Measurements from ENCODE around the gene RAB24. TPM values are rescaled to one million over a fixed set of nuclear protein-coding genes. Genes with fewer than 3 reads are reported as not detected.

Gene RAB24
- total and polyA plus RNA-seq, 4 experiments from 2014 or later, result 13.3 to 20.5 (median 17.9) TPM

DNA sequence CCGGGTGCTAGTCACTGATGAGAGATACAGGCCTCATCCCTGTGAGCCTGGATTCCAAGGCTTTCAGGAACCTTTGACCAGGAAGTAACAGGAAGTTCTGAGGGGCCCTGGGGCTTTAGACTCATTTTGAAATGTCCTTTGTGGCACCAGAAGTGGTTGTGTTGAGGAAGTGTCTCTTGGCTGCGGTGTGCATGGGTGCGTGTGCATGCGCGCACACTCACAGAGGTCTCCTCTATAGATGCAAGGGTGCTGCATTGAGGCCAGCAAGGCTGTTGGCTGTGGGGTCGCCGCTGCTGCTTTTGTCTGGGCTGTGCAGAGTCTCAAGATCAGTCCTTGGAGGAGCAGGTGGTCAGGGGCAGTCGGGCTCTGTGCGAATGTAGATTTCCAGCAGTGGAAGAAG is 7.6 kb downstream of the RAB24 start:
- Mint-ChIP-seq H3K36me3 (peaks cover 40 to 60% of the 10 kb centered on the region in 2 donors), H3K27ac (peak overlapping the region; percentile 39 to 90 (median 84)), H3K9me3 (peaks cover 0 to 3% (median 0%) of the 10 kb centered on the region in 8 donors), H3K4me3 (peak overlapping the region in 4 of 8 donors; percentile 7 to 48 (median 28)), H3K4me1 (peaks cover 33 to 51% (median 42%) of the 10 kb centered on the region in 4 donors), H3K27me3 (no peaks in the 10 kb centered on the region)
- Histone ChIP-seq H3K4me1 (ENCODE audit: insufficient read depth, low read length) (peaks cover 30% of the 10 kb centered on the region), H3K36me3 (ENCODE audit: insufficient read depth, low read length) (peaks cover 47% of the 10 kb centered on the region), H3K27me3 (ENCODE audit: insufficient read depth, low read length) (no peaks in the 10 kb centered on the region), H3K4me3 (ENCODE audit: low read length in 2 of 2) (no peak overlapping the region), H3K27ac (ENCODE audit: low read depth, low read length) (no peak overlapping the region), H3K9me3 (ENCODE audit: control insufficient read depth in 1 of 2, low read length in 2 of 2) (no peaks in the 10 kb centered on the region)
- ChIA-PET CTCF (ENCODE audit: partially characterized antibody) (interaction anchor here (1.2 to 7.9 kb wide), 3 partner anchors 14 to 182 kb away, joined by 6 to 42 read pairs (median 6); no protein-coding TSS in a partner anchor), POLR2A (ENCODE audit: partially characterized antibody) (interaction anchor here (1.1 kb wide), 1 partner anchor 12 kb away, joined by 3 read pairs; no protein-coding TSS in a partner anchor)
- intact Hi-C loops (cut with micrococcal nuclease), result no loop called here
- no peak for DNase-seq

DNA sequence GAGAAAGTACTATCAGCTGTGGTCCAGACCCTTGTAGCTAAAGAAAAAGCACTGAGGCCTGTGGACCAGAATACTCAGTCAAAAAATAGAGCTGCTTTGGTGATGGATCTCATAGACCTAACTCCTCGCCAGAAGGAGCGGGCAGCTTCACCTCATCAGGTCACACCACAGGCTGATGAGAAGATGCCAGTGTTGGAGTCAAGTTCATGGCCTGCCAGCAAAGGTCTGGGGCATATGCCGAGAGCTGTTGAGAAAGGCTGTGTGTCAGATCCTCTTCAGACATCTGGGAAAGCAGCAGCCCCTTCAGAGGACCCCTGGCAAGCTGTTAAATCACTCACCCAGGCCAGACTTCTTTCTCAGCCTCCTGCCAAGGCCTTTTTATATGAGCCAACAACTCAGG is 8.9 kb downstream of the RAB24 start:
- Mint-ChIP-seq H3K36me3 (peaks cover 43 to 64% of the 10 kb centered on the region in 2 donors), H3K9me3 (peaks cover 0 to 3% (median 0%) of the 10 kb centered on the region in 8 donors), H3K4me3 (no peak overlapping the region), H3K27me3 (no peaks in the 10 kb centered on the region), H3K4me1 (peaks cover 21 to 38% (median 30%) of the 10 kb centered on the region in 4 donors), H3K27ac (peak overlapping the region in 4 of 7 donors; percentile 22 to 46 (median 36))
- intact Hi-C loops (cut with micrococcal nuclease), result no loop called here
- H3K4me3 ChIP-seq (ENCODE audit: low read length in 2 of 2), result no peak overlapping the region
- no peaks in the 10 kb centered on the region for H3K9me3 ChIP-seq (ENCODE audit: control insufficient read depth in 1 of 2, low read length in 2 of 2)
- no peaks in the 10 kb centered on the region for H3K27me3 ChIP-seq (ENCODE audit: insufficient read depth, low read length)
- ChIA-PET CTCF (ENCODE audit: partially characterized antibody) (interaction anchor here (1.1 to 7.9 kb wide), 2 partner anchors 9 to 15 kb away, joined by 5 to 42 read pairs; partner anchors contain the start of genes PRELID1 and RAB24), POLR2A (ENCODE audit: partially characterized antibody) (interaction anchor here (0.6 to 2.0 kb wide), 2 partner anchors 9 to 112 kb away, joined by 3 to 6 read pairs; partner anchors contain the start of genes PRELID1 and RAB24)
- H3K4me1 ChIP-seq (ENCODE audit: insufficient read depth, low read length), result peaks cover 18% of the 10 kb centered on the region
- H3K36me3 ChIP-seq (ENCODE audit: insufficient read depth, low read length), result peaks cover 52% of the 10 kb centered on the region
- no peak for DNase-seq
- H3K27ac ChIP-seq (ENCODE audit: low read depth, low read length), result no peak overlapping the region

DNA sequence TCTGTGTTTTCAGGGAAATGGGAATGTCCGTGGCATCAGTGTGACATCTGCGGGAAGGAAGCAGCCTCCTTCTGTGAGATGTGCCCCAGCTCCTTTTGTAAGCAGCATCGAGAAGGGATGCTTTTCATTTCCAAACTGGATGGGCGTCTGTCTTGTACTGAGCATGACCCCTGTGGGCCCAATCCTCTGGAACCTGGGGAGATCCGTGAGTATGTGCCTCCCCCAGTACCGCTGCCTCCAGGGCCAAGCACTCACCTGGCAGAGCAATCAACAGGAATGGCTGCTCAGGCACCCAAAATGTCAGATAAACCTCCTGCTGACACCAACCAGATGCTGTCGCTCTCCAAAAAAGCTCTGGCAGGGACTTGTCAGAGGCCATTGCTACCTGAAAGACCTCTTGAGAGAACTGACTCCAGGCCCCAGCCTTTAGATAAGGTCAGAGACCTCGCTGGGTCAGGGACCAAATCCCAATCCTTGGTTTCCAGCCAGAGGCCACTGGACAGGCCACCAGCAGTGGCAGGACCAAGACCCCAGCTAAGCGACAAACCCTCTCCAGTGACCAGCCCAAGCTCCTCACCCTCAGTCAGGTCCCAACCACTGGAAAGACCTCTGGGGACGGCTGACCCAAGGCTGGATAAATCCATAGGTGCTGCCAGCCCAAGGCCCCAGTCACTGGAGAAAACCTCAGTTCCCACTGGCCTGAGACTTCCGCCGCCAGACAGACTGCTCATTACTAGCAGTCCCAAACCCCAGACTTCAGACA is 9.5 kb downstream of the RAB24 start:
- peaks cover 19 to 31% (median 24%) of the 10 kb centered on the region in 4 donors for H3K4me1 Mint-ChIP-seq
- POLR2A ChIA-PET (ENCODE audit: partially characterized antibody), result interaction anchor here (0.6 to 2.0 kb wide), 2 partner anchors 9 to 112 kb away, joined by 3 to 6 read pairs; partner anchors contain the start of genes PRELID1 and RAB24
- no peak for DNase-seq
- no peaks in the 10 kb centered on the region for H3K27me3 Mint-ChIP-seq
- H3K27ac ChIP-seq (ENCODE audit: low read depth, low read length), result no peak overlapping the region
- H3K36me3 ChIP-seq (ENCODE audit: insufficient read depth, low read length), result peaks cover 57% of the 10 kb centered on the region
- no peaks in the 10 kb centered on the region for H3K9me3 ChIP-seq (ENCODE audit: control insufficient read depth in 1 of 2, low read length in 2 of 2)
- H3K9me3 Mint-ChIP-seq, result peaks cover 0 to 3% (median 0%) of the 10 kb centered on the region in 8 donors
- H3K4me1 ChIP-seq (ENCODE audit: insufficient read depth, low read length), result peaks cover 14% of the 10 kb centered on the region
- no peak overlapping the region for H3K4me3 Mint-ChIP-seq
- CTCF ChIA-PET (ENCODE audit: partially characterized antibody), result interaction anchor here (1.1 to 7.9 kb wide), 2 partner anchors 10 to 16 kb away, joined by 5 to 42 read pairs; partner anchors contain the start of genes PRELID1 and RAB24
- peaks cover 47 to 69% of the 10 kb centered on the region in 2 donors for H3K36me3 Mint-ChIP-seq
- H3K27ac Mint-ChIP-seq, result peak overlapping the region in 1 of 7 donors; percentile 87
- intact Hi-C loops (cut with micrococcal nuclease), result no loop called here
- H3K27me3 ChIP-seq (ENCODE audit: insufficient read depth, low read length), result no peaks in the 10 kb centered on the region
- no peak overlapping the region for H3K4me3 ChIP-seq (ENCODE audit: low read length in 2 of 2)

DNA sequence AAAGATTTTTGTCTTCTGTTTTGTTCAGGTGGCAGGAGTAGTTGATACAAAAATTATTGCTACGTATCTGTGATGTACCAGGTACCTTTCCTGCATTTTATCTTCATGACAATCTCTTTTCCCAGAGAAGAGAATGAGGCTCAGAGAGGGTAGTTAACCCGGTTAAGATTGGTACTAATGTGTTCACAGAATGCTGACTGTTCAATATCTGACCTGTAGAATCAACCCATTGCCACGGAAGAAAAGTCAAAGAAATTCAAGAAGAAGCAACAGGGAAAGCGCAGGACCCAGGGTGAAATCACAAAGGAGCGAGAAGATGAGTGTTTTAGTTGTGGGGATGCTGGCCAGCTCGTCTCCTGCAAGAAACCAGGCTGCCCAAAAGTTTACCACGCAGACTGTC is 11.8 kb downstream of the RAB24 start:
- H3K27ac Mint-ChIP-seq, result peak overlapping the region in 3 of 7 donors; percentile 37 to 76 (median 47)

DNA sequence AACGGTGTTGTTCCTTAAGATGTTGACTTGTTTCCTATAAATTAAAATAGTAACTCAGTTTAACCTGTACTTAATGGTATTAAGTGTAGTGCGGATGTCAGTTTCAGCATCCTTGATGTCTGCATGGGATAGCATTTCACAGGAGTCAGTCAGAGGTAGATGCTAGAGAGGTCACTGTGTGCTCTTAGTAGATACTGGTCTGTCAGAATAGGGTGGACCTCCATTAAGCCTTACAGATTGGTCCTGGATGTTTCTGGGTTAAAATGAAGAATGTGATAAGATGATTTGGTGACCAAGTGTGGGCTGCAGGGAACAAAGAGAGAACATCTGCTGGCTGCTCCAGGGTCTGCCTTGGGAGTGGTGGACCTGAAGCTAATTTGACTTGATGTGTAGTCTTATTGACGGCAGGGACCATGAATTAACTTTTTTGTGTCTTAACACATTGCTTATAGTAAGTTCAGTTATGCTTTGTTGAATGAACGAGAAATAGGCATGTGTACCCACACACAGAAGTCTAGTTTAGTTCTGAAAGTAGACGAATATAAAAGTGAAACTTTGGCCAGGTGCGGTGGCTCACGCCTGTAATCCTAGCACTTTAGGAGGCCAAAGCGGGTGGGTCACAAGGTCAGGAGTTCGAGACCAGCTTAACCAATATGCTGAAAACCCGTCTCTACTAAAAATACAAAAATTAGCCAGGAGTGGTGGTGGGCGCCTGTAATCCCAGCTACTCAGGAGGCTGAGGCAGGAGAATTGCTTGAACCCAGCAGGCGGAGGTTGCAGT is 12.5 kb downstream of the RAB24 start:
- Histone ChIP-seq H3K27ac (ENCODE audit: low read depth, low read length) (no peak overlapping the region), H3K36me3 (ENCODE audit: insufficient read depth, low read length) (peaks cover 67% of the 10 kb centered on the region), H3K9me3 (ENCODE audit: control insufficient read depth in 1 of 2, low read length in 2 of 2) (no peaks in the 10 kb centered on the region), H3K4me3 (ENCODE audit: low read length in 2 of 2) (no peak overlapping the region), H3K4me1 (ENCODE audit: insufficient read depth, low read length) (peaks cover 4% of the 10 kb centered on the region), H3K27me3 (ENCODE audit: insufficient read depth, low read length) (no peaks in the 10 kb centered on the region)
- Mint-ChIP-seq H3K9me3 (peaks cover 0 to 3% (median 0%) of the 10 kb centered on the region in 8 donors), H3K4me3 (no peak overlapping the region), H3K27me3 (no peaks in the 10 kb centered on the region), H3K36me3 (peaks cover 47 to 75% of the 10 kb centered on the region in 2 donors), H3K27ac (no peak overlapping the region), H3K4me1 (peaks cover 9 to 19% (median 10%) of the 10 kb centered on the region in 4 donors)
- ChIA-PET CTCF (ENCODE audit: partially characterized antibody) (no interaction called here), POLR2A (ENCODE audit: partially characterized antibody) (no interaction called here)
- DNase-seq, result no peak
- intact Hi-C loops (cut with micrococcal nuclease), result no loop called here

More for the DNA sequence above, 11.8 kb downstream of the RAB24 start:
- intact Hi-C loops (cut with micrococcal nuclease), result no loop called here
- Mint-ChIP-seq H3K4me1 (peaks cover 16 to 25% (median 17%) of the 10 kb centered on the region in 4 donors), H3K36me3 (peaks cover 50 to 75% of the 10 kb centered on the region in 2 donors), H3K27me3 (no peaks in the 10 kb centered on the region), H3K4me3 (no peak overlapping the region), H3K9me3 (peaks cover 0 to 3% (median 0%) of the 10 kb centered on the region in 8 donors)
- POLR2A ChIA-PET (ENCODE audit: partially characterized antibody), result no interaction called here
- Histone ChIP-seq H3K4me3 (ENCODE audit: low read length in 2 of 2) (no peak overlapping the region), H3K27ac (ENCODE audit: low read depth, low read length) (no peak overlapping the region), H3K4me1 (ENCODE audit: insufficient read depth, low read length) (peaks cover 11% of the 10 kb centered on the region), H3K9me3 (ENCODE audit: control insufficient read depth in 1 of 2, low read length in 2 of 2) (no peaks in the 10 kb centered on the region), H3K27me3 (ENCODE audit: insufficient read depth, low read length) (no peaks in the 10 kb centered on the region), H3K36me3 (ENCODE audit: insufficient read depth, low read length) (peaks cover 67% of the 10 kb centered on the region)
- DNase-seq, result no peak
- CTCF ChIA-PET (ENCODE audit: partially characterized antibody), result no interaction called here

DNA sequence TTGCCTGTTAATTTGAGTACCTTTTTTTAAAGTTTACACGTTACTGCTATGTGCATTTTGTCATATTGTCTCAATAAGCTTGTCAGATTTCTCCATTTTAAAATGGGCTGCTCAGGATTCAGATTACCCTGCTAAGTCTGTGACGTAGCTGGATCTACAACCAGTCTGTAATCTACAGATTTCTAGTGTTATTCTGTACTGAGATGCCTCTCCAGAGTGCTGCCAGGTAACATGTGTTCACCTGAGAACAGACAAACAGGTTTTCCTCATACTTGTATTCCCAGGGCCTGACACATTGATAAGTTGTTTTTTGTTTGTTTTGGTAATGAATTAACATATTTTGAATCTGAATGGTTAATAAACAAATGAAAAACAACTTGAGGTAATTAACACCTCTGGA is 15.3 kb downstream of the RAB24 start:
- H3K4me1 Mint-ChIP-seq, result peaks cover 0 to 4% (median 1%) of the 10 kb centered on the region in 4 donors
- H3K4me3 Mint-ChIP-seq, result no peak overlapping the region
- no peak for DNase-seq
- H3K27ac Mint-ChIP-seq, result no peak overlapping the region
- ChIA-PET CTCF (ENCODE audit: partially characterized antibody) (no interaction called here), POLR2A (ENCODE audit: partially characterized antibody) (no interaction called here)
- Histone ChIP-seq H3K4me1 (ENCODE audit: insufficient read depth, low read length) (no peaks in the 10 kb centered on the region), H3K27ac (ENCODE audit: low read depth, low read length) (no peak overlapping the region), H3K9me3 (ENCODE audit: control insufficient read depth in 1 of 2, low read length in 2 of 2) (no peaks in the 10 kb centered on the region), H3K4me3 (ENCODE audit: low read length in 2 of 2) (no peak overlapping the region), H3K36me3 (ENCODE audit: insufficient read depth, low read length) (peaks cover 60% of the 10 kb centered on the region), H3K27me3 (ENCODE audit: insufficient read depth, low read length) (no peaks in the 10 kb centered on the region)
- intact Hi-C loops (cut with micrococcal nuclease), result no loop called here
- no peaks in the 10 kb centered on the region for H3K27me3 Mint-ChIP-seq
- H3K9me3 Mint-ChIP-seq, result no peaks in the 10 kb centered on the region
- H3K36me3 Mint-ChIP-seq, result peaks cover 35 to 72% of the 10 kb centered on the region in 2 donors

All from CD4-positive, alpha-beta memory T cell (primary cell).